Upper lobe of right lung (tissue), 1 donor: ENCODE data around the gene AGAP9. TPM values are rescaled to one million over a fixed set of nuclear protein-coding genes. Genes with fewer than 3 reads are reported as not detected.
"Not testable (repeated sequence)": the region's sequence is repeated elsewhere in the genome, so short reads cannot be mapped to it uniquely, and the experiment has no call there.

Source experiments
- ATAC-seq: fragments of 200-7000 bp; cut with Tn5 transposase; one replicate; pipeline ENCODE4 v1.9.1; 2020; ENCODE audit warnings: mild to moderate bottlenecking, moderate library complexity
- DNase-seq: peaks from one replicate; pipeline ENCODE4 v3.0.0-alpha.2; 2020
- H3K27ac ChIP-seq: fragments of 200-600 bp; one replicate; pipeline ENCODE4 v1.8.0; 2022
- H3K27me3 ChIP-seq: fragments of 200-600 bp; one replicate; pipeline ENCODE4 v1.8.0; 2022; ENCODE audit warnings: mild to moderate bottlenecking
- H3K36me3 ChIP-seq: fragments of 200-600 bp; one replicate; pipeline ENCODE4 v1.8.0; 2022
- H3K4me1 ChIP-seq: fragments of 200-600 bp; one replicate; pipeline ENCODE4 v1.8.0; 2022
- H3K4me3 ChIP-seq: fragments of 200-600 bp; one replicate; pipeline ENCODE4 v1.8.0; 2022; ENCODE audit warnings: mild to moderate bottlenecking
- H3K9me3 ChIP-seq: fragments of 200-600 bp; one replicate; pipeline ENCODE4 v1.8.0; 2022
- CTCF ChIP-seq: fragments of 200-600 bp; IDR thresholded peaks from one replicate; pipeline ENCODE4 v1.8.0; 2022; ENCODE audit warnings: antibody characterized with exemption
- intact Hi-C: fragments of 100-400 bp; cut with DNase I; formaldehyde crosslinking; loops from one replicate; pipeline ENCODE4 v1.11.0; 2022
- total RNA-seq: library from RNA; stranded (reverse); fragmentation: NEBNext Ultra II Directional; extraction: Animal tissue kit (Norgen Biotek cat#: 25700); gene quantifications from one replicate; pipeline ENCODE4 v1.2.1, GENCODE V29; 2021
- donor health status: DM: no; HTN: yes; CAD: no; lungs with severe emphysema.

Gene AGAP9
- total RNA-seq, 1 donor from 2014 or later: 6.0 TPM

- H3K4me1 ChIP-seq, intact Hi-C loops, H3K4me3 ChIP-seq, H3K9me3 ChIP-seq, H3K27me3 ChIP-seq, H3K36me3 ChIP-seq, H3K27ac ChIP-seq: not testable (repeated sequence)
- peak; percentile 76 for DNase-seq
- peak; percentile 89 for ATAC-seq
- TF ChIP-seq CTCF: peak; percentile 28
Measured at GRCh38 chr10:47461261-47461687, 62.2 kb downstream of the AGAP9 start.

- intact Hi-C loops: no loop called here
- H3K27ac ChIP-seq: no peak overlapping the region
- H3K27me3 ChIP-seq: no peaks in the 10 kb centered on the region
- no peaks in the 10 kb centered on the region for H3K4me1 ChIP-seq
- H3K36me3 ChIP-seq: no peaks in the 10 kb centered on the region
- ATAC-seq (no peak), DNase-seq (no peak)
- H3K4me3 ChIP-seq: no peak overlapping the region
- no peaks in the 10 kb centered on the region for H3K9me3 ChIP-seq
- no peak for TF ChIP-seq CTCF
Measured at GRCh38 chr10:47458466-47459154, 64.8 kb downstream of the AGAP9 start.

- Histone ChIP-seq H3K4me1 (no peaks in the 10 kb centered on the region), H3K4me3 (no peak overlapping the region), H3K9me3 (no peaks in the 10 kb centered on the region), H3K36me3 (no peaks in the 10 kb centered on the region), H3K27ac (no peak overlapping the region), H3K27me3 (no peaks in the 10 kb centered on the region)
- no peak for DNase-seq
- intact Hi-C loops: no loop called here
- no peak for ATAC-seq
- TF ChIP-seq CTCF: no peak
Measured at GRCh38 chr10:47457826-47458225, 65.6 kb downstream of the AGAP9 start.

GRCh38 chr10:47457528-47457820 lies 66.0 kb downstream of the AGAP9 start:
- DNase-seq (no peak), ATAC-seq (no peak)
- Histone ChIP-seq H3K27me3 (no peaks in the 10 kb centered on the region), H3K9me3 (no peaks in the 10 kb centered on the region), H3K36me3 (no peaks in the 10 kb centered on the region), H3K27ac (no peak overlapping the region), H3K4me1 (no peaks in the 10 kb centered on the region), H3K4me3 (no peak overlapping the region)
- no peak for TF ChIP-seq CTCF
- intact Hi-C loops: no loop called here

- Histone ChIP-seq H3K27ac (no peak overlapping the region), H3K36me3 (no peaks in the 10 kb centered on the region), H3K27me3 (no peaks in the 10 kb centered on the region), H3K4me1 (no peaks in the 10 kb centered on the region), H3K4me3 (no peak overlapping the region), H3K9me3 (no peaks in the 10 kb centered on the region)
- intact Hi-C loops: no loop called here
- ATAC-seq (no peak), DNase-seq (peak; percentile 51)
- no peak for TF ChIP-seq CTCF
Measured at GRCh38 chr10:47456794-47457527, 66.5 kb downstream of the AGAP9 start.
